NCI-H2171 treated with DMSO at 0.1 percent for 48 hours (cell line): Measurements from ENCODE around the gene DUSP22.

Source experiments
- DNase-seq: peaks from one replicate; lab custom pipeline; 2025; lab: John Stamatoyannopoulos, UW

The DUSP22 gene

DNA sequence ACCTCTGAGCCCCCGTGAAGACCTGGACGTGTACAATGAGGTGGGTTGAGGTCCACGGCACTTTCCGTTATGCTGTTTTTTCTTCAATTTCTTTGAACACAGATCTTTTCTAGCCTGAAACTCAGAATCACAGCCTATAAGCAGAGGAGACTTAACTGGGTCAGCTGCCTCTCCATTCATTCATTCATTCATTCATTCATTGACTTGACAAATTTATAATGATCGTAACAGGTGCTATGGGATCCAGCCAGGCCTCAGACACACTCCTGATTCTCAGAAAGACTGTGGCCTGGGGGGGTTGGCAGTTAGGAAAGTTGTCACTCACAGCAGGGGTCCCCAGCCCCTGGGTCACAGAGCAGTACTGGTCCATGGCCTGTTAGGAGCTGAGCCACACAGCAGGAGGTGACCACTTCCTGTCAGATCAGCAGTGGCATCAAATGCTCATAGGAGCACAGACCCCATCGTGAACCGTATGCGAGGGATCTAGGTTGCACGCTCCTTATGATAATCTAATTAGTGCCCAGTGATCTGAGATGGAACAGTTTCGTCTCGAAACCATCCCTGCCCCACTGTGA is 60.7 kb downstream of the DUSP22 start:
- no peak for DNase-seq

DNA sequence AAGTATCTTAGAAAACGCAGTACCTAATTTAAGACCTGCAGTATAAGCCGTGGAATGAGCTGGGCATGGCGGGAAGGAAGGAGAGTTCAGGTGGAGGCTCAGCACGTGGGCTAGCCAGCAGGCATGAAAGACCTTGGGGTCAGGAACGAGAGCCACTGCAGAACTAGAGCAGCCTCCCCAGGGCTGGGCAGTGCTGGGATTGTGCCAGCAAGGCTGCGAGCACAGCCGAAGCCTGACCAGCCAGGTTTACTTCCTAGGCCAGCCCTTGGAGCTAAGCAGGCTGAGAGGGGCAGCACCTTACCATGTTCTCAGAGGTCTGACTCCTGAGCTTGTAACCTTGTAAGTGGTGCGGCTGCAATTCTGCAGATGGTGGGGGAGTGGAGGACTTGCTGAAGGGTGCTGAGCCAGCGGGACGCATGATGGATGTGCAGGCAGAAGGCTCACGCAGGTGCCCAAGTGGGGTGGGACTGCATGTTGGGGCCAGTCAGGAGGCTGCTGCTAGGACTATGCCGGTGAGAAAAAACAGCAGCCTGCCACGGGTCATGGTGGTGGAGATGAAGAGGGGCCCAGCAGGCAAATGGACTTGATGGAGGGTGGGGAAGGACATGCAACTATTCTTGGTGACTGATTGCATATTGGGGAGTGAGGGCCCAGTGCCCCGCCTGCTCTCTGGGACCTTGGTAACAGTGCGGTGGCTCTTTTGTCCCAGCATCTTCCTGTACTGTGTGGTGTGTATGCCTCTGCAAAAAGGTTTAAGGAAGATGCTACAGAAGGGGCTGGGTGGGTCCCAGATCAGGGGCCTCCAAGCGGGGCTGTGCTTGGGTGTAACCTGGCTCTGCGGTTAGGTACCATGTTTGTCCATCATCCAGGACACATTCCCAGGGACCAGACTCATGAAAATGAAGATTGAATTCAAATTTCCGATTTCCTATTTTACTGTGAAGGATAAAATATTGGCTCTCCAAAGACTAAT is 61.6 kb downstream of the DUSP22 start:
- DNase-seq, result no peak

- DNase-seq, result no peak
These were observed 62.5 kb downstream of the DUSP22 start for GRCh38 chr6:354631-355280.

- no peak for DNase-seq
These were observed 63.3 kb downstream of the DUSP22 start for GRCh38 chr6:355373-356208.

GRCh38 chr6:356828-357251 is 64.6 kb downstream of the DUSP22 start:
- DNase-seq, result no peak

DNA sequence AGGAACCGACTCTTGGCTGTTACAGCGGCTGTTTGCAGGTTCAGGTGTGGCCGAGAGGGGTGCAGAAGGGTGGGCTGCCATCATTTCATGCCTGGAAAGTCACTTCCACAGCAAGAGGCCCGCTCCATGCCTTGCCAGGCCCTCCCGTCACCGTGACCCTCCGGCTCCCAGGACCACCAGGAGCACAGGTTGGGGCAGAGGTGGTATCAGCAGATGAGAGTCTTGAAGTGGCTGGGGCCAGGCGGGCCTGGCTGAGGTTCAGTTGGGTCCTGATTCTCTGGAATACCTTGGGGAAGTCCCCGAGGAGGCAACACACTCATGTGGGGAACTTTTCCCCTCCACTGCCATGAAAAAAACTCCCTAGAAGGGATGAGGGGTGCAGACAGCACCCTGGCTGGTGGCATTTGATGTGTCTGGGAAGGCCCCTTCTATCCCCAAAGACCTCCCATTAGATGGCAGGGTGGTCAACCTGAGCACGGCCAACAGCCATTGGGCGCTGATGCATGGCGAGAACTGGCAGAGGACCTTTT is 65.0 kb downstream of the DUSP22 start:
- no peak for DNase-seq

- no peak for DNase-seq
These were observed 65.6 kb downstream of the DUSP22 start for GRCh38 chr6:357791-358341.

GRCh38 chr6:358432-358831 is 66.1 kb downstream of the DUSP22 start:
- DNase-seq, result no peak

GRCh38 chr6:358847-359246 is 66.6 kb downstream of the DUSP22 start:
- DNase-seq, result no peak

DNA sequence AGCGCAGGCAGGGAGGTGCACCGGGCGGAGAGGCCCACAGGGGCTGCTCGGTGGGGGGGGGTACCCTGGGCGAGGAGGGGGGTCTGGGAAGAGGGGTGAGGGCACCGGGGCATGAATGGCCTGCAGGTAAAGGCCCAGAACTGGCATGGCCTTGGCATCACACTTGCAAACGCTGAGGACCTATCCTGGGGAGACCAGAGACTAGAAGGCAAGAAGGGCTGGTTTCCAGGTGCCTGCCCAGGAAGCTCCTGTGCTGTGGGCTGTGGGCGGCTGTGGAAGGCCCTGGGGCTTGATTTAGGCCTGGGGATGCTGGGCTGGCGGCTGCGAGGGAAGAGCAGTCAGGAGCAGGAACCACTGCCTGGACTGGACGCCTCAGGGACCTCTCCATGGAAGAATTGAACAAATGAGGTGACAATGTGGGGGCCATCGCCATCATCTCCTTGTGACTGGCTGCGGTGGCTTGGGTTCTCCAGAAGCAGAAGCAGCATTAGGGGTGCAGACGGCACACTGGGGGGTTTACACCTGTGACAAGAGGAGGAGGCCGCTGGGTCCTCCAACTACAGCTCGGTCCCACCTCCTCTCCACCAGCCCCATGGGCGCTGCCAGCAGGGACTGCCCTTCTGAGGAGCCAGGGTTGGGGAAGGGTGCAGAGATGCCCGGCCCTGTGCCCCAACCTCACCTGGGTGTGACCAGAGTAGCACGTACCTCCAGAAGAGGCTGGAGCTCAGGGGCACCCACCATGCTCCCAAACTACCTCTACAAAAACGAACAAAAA is 67.2 kb downstream of the DUSP22 start:
- no peak for DNase-seq

DNA sequence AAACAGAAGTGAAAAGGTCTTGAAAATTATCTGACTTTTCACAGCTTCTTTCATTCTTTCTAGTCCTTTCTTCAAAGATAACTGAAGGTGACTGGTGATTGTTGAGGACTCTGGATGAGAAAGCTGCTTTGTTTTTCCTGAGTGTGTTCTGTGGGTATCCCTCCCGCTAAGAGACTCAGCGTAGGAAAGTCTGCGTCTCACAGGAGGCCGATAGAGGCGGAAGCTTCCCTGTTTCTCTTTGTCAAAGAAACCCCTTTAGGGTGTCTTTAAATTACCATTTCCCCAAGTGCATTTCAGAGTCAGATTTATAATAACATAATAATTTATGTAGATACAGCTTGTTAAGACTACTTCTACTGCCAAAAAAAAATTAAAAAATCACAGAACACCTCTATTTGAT is 68.1 kb downstream of the DUSP22 start:
- DNase-seq, result no peak

- DNase-seq, result no peak
These were observed 68.6 kb downstream of the DUSP22 start for GRCh38 chr6:360764-361373.

DNA sequence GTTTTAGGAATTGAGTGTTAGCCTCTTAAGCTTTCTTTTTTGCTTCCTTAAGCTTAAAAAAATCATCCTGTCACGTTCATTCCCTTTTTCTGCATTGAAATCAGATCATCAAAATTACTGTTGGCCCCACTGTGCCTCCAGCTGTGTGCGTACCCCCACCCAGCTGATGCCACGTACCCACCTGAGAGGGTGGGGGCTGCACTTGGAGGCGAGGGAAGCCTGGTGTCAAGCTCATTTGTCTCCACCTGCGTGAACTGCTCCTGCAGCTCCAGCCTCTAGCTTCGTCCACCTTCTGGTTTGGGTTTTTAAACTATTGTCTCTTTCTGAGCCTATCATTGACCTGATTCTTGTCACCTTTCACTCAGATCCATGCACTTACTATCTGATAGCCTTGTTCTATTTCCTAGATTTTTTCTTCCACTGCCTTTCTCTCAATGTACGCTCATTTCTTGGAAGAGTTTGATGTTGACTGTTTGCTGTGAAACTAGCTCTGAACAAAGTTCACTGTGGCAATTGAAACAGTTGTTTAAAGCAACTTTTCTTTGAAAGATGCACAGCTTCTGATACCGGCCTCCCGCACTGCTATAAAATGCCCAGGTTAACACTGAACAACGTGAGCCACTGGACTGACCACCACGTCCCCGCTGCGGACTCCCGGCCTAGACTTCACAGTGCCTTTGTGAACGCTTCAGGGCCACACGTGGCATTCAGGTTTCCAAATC is 69.3 kb downstream of the DUSP22 start:
- no peak for DNase-seq

GRCh38 chr6:362231-362923 is 70.1 kb downstream of the DUSP22 start:
- DNase-seq, result no peak

DNA sequence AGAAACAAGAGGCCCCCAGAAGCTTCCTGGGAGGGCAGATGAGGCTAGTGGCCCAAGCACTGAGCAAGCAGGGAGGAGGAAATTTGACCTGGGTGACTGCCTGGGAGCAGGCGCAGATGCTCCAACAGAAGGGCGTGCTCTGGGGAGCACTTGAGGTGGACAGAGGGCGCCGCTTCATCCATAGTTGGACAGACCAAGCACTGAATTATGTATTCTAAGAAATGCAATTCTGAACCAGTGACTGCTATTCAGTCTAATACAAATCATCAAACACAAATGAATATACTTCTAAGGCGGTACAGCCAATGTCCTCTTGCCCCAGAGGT is 70.6 kb downstream of the DUSP22 start:
- DNase-seq, result no peak

- DNase-seq, result no peak
These were observed 71.0 kb downstream of the DUSP22 start for GRCh38 chr6:363291-363690.

DNA sequence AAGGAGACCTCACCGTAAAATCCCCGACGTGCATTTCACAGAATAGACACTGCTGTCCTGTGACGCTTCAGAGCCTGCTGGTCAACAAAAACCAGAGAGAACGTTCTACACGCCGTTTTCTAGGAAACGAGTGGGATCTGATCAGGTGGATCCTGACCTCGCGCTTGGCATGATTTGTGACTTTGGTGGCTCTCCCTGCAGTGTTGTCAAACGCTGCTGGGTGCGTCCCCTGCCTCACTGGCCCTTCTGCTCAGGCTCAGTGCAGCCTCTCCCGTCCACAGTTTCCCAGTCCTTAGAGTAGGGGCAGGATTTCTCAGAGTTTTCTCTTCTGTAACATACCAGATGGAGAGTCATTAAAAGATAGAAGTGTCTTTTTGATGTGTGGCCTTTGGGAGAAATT is 71.6 kb downstream of the DUSP22 start:
- no peak for DNase-seq

GRCh38 chr6:364609-365540 is 72.6 kb downstream of the DUSP22 start:
- DNase-seq, result no peak
